CD4-positive, alpha-beta T cell treated with Interleukin-1 beta for 1 hour (primary cell): Measurements from ENCODE around the gene BRSK2.
"Not testable (repeated sequence)": the region's sequence is repeated elsewhere in the genome, so short reads cannot be mapped to it uniquely, and the experiment has no call there.

Experiments
- DNase-seq, 2 donors: peaks; one replicate each; pipeline ENCODE4 v3.0.0-alpha.2; 2020 to 2022

Gene BRSK2

DNA sequence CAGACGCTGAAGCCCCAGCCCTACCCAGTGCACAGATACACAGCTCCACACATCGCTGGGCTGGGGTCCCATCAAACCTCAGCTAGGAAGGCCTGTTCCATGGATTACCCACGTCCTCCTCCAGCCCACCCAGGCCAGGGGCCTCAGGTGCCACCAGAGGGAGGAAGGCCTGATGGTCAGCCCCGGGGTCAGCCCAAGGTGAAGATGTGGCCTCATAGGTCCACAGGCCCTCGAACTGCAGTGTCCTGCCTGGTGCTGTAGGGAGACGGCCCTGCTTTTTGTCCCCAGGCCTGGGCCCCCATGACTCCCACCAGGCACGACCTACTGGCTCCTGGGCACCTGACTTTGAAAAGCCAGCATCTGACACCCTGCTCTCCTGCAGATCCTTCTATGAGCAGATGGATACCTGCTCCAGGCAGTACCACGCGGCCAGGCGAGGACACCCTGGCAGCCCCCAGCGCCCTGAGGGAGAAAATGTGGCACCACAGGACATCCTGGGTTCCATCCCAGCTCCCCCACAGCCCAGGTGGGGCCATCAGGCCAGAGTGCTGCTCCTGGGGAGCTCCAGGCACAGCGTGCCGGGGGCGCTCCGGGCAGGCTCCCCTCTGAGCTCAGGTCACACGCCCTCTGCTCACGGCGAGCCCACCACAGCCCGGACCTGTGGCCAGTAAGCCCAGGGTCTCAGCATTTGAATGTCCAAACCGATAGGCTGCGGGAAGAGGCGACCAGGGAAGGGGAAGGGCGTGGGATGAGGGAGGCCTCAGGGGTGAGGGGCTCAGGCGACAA lies 112.6 kb downstream of the BRSK2 start:
- DNase-seq, result no peak

DNA sequence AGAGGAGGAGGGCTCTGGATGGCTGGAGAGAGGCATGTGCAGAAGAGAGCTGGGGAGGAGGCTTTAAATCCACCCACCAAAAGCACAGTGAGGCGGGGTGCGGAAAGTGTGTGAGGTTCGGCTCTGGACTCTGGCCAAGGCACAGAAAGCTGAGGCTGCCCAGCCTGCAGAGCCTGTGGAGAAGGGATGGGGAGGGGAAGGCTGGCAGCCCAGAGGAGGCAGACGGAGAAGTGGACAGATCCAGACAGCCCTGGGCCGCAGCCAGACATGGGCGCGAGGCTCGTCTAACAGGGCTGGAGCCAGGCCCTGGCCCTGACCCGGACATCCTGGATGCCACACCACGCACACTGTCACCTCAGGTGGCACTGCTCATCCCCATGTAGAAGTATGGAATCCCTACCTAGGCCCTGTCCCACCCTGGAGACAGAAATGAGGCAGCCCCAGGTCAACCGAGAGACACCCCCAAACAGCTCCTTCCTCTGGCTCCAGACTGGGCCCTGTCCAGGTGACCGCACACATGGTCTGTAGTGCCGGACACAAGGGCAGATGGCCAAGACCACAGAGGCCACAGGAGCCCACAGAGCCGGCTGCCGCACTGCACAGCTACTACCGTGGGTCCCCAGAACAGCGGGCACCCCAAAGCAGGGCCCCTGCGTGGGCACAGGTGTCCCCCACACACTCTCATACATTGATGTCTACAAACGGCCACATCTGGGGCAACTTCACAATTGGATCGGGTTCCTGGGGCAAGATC lies 113.4 kb downstream of the BRSK2 start:
- DNase-seq, result no peak

DNA sequence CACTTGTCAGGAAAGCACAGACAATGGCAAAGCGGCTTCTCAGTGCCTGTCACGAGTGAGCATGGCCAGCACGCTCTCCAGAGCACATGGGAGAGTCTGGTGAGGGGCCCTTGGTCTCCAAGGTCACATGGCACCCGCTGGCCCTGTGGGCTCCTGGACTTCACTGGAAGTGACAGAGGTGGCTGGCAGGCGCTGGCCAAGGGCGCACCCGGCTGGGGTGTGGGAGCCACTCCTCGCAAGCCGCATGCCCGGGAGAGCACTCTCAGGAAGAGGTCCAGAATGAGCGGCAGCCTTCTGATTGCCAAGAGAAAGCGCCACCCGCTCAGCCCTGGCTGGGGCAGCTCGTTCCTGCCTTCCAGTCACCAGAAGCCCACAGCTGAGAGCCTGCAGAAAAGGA lies 114.0 kb downstream of the BRSK2 start:
- DNase-seq, result no peak

DNA sequence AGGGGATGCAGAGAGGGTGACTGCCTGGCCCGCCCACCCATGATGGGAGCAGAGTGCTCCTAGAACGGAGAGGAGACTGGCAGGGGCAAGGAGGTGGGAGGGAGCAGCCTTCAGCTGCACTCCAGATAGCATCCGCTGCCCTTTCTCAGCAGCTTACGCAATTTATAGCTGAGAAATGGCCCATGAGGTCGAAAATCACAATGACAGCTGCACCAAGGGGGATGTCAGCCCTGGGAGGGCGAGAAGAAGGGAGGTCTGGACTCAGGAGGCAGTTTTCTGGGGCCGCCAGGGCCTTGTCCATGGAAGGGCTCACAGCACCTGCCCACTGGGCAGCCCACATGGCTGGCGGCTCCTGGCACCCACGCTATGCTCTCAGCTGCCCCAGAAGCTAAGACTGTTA lies 114.4 kb downstream of the BRSK2 start:
- DNase-seq, result no peak

DNA sequence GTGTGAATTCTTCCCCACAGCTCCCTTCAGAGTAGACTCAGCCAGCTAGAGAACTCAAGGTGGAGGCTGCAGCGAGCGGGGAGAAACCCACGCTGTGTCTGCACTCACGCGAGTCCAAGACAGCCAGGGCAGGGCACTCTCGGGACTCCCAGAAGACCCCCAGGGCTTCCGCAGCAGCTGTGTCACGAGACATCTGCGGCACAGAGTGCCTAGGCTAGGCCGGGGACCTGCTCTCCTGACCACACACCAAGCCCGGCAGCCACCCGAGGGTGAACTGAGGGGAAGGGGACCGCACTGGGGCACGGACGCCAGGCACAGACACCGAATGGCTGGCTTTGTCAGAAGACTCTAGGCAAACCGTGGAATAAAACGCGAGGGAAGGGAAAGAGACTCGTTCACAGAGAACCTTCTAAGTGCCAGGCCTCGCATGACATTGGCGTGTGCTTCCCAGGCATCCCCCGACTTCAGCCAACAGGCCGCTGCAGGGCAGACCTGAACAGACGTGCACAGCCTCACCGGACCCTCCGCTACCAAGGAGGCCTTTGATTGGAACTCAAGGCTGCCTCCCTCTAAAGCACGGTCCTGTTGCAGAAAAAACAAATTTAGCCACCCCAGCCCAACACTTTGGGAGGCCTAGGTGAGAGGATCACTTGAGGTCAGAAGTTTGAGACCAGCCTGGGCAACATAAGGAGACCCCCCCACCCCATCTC lies 115.0 kb downstream of the BRSK2 start:
- DNase-seq, result no peak

DNA sequence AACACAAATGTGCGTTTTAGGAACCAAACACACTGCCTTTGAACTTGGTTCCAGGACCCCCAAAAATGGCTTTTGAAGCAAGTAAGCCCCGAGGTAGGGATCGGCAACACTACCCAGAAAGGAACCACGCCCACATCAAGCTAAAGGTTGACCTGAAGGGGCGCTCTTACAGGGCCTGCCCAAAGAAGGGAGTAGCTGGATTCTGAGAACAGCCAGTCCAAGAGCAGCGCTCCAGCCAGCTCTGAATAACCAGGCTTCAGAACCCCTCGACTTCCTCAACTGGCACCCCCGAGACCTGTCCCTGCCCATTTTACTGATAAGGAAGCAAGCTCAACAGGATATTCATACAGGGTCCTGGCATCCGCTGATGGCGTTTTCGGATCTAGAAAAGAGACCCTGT lies 115.7 kb downstream of the BRSK2 start:
- DNase-seq, result no peak

DNA sequence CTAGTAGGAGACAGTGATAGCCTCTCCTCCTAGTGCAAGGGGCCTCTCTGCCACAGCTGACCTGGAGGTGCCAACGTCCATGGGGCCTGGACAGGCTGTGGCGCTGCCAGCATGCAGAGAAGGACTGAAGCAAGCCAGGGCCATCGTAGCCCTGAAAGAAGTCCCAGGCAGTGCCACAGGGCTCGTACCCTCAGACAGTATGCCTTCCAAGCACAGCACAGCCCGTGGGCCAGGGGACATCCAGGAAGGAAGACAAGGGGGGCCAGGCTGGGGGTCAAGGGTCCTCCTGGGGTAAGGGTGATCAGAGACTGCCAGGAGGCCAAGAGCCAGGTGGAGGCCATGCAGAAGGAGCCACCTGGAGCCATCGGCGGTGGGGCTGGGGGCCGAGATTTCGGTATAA lies 117.2 kb downstream of the BRSK2 start:
- no peak for DNase-seq

DNA sequence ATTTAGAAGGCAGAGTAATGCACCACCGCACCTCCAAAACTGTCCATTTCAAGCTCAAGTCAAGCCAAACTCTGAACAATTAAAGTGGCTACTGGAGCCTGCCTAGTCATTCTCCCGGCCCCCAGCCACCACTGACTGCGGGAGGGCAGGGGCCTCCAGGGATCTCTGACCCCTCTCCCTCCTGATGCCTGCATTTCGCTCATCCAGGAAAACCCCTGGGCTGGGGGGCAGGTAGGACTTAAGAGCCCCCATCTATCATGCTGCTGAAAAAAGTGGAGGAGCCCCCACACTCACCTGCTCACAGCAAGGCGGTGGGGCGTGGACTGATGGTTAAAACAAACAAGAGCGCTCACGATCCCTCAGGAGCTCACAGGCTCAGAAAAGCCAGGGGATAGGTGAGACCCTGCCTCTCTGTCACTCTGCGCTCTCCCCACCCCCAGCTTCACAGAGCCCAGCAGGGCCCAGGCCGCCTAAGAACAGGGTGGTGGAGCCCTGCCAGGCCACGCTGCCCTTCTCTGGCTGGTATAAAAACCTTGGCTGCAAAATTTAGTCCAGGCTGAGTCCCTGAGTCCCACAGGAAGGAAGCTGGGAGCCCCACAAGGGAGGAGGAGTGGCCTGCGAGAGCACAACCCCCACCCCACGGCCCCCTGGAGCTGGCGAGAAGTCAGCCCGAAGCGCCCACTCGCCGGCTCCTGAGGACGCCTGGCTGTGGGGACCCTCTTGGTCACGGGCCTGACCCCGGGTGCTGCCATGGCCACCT lies 117.8 kb downstream of the BRSK2 start:
- DNase-seq, result no peak

DNA sequence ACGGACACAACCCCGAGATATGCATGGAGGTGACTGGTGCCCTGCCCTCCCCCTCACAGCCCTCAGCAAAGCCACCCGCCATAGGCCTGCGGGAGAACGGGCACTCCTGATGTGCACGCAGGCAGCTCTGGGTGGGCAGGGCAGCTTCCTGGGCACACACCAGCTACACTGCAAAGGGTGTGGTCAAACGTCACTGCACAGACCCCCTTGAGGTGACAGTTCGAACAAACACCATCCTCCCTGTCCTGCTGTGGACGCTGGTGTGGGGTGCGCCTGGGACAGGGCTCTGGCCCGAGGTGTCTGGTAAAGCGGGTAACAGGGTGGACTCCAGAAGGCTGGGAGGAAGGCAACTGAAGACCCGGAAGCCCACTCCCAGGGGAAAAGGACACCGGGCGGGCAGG lies 118.8 kb downstream of the BRSK2 start:
- DNase-seq, result no peak

DNA sequence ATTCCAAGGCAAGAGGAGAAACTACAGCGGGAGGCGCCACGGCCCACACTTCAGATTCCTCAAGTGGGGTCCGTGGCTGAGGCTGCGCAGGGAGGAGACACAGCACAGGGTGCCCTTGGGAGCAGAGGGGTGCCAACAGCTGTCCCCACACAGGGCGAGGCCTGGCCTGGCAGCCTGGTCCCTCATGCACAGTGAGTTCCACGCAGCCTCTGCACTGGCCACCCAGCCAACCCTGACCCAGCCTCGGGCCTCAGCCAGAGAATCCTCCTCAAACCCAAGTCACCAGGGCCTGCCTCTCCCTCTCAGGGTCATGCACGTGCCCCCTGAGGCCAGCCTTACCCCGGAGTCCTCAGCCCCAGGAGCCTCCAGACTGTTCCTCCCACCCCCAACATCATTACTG lies 119.3 kb downstream of the BRSK2 start:
- DNase-seq, result no peak

DNA sequence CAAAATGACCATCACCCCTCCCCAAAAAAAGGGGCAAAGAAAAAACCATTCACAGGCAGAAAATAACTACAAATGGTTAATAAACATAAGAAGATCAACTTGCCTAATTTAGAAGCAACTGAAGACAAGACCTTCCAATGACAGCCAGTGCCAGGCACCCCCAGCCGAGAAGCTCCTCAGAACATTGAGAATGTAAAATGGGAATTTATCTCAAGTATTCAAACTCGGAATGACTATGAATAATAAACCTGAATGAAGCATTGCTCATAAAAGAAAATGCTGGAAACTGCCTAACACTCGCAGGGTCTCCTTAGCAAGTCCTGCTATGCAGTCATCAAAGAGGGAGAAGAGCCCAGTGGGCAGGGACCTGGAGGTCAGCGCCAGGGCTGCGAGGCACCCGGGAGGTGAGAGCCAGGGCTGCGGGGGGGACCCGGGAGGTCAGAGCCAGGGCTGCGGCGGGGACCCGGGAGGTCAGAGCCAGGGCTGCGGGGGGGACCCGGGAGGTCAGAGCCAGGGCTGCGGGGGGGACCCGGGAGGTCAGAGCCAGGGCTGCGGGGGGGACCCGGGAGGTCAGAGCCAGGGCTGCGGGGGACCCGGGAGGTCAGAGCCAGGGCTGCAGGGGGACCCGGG lies 120.0 kb downstream of the BRSK2 start:
- no peak for DNase-seq

DNA sequence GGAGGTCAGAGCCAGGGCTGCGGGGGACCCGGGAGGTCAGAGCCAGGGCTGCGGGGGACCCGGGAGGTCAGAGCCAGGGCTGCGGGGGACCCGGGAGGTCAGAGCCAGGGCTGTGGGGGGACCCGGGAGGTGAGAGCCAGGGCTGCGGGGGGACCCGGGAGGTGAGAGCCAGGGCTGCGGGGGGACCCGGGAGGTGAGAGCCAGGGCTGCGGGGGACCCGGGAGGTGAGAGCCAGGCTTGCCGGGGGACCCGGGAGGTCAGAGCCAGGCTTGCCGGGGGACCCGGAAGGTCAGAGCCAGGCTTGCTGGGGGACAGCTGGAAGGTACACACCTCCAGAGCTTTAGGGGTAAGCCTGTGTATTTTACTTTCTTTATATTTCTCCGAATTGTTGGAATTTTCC lies 120.6 kb downstream of the BRSK2 start:
- DNase-seq, result not testable (repeated sequence)

DNA sequence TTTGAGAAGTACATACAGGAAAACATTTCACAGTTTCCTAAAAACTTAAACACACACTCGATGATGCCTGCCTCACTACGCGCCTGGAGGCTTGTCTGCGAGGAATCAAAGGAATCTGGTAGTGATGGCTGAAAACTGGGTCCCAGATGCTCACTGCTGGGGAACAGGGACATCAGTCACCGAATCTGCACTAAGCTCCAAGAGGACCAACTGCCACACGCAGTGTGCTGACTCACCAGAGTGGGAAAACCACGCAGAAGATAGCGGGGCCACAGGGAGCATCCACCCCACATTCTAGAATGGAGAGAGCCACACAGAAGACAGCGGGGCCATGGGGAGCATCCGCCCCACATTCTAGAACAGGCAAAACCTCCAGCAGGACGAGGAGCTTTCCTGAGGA lies 121.2 kb downstream of the BRSK2 start:
- DNase-seq, result no peak

DNA sequence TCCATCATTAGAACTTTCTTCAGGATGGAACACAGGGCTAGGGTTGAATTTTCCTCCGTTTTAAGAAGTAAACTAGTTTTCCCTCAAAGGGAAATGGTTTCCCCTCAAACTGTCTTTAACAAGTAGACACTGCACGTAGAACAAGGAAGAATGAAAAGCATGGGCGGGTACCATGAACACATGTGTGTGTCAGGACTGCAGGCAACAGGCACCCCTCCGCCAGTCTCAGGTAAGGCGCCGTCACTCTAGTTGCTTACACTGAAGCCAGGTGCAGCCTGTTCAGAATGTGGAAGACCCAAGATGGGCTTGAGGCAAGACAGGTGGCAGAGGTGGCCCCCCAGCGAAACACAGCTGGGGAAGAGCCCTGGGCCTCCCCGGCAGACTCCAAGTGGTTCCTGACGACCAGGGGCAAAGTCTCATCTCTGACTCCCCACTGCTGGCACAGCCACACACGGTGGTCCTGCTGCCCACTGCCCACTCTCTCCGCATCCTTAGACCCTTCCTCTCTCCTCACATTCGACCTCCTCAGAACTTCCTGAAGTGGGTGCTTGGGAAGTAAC lies 122.3 kb downstream of the BRSK2 start:
- DNase-seq, result no peak
